CD4-positive, alpha-beta T cell treated with Interferon gamma for 1 hour (primary cell): ENCODE data around the gene FOXL2.
A peak's percentile ranks its signal among the peaks of the same experiment; 100 is the strongest.
"Not testable (repeated sequence)": the region's sequence is repeated elsewhere in the genome, so short reads cannot be mapped to it uniquely, and the experiment has no call there.

Source experiments
- DNase-seq: peaks from one replicate; pipeline ENCODE4 v3.0.0-alpha.2; 2020

FOXL2 gene

DNA sequence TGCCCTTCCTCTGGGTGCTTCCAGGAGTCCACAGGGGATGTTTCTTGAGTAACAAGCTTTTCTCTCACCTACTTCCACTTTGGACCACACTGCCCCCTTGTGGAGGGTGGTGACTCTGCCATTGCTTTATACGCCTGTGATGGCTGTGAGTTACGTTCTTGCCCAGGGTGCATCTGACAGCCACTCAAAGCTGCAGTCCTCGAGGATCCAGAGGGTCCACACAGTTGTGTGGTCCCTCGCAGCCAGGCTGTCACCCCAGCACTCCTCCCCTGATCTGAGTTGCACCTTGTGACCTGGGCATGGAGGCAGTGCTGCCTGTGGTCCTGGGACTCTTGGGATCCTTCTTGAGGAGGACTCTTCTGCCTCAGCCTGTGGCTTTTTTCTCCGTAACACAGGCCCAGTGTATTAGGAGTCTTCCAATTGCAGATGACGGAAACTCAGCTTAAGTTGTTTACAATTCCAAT lies 23.4 kb downstream of the FOXL2 start:
- DNase-seq = peak; percentile 74

DNA sequence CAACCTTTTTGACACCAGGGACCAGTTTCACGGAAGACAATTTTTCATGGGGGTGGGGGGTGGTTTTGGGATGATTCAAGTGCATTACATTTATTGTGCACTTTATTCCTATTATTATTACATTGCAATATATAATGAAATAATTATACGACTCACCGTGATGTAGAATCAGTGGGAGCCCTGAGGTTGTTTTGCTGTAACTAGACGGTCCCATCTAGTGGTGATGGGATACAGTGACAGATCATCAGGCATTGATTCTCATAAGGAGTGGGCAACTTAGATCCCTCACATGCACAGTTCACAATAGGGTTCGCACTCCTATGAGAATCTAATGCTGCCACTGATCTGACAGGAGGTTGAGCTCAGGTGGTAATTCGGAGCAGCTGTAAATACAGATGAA lies 24.5 kb downstream of the FOXL2 start:
- not testable (repeated sequence) for DNase-seq

DNA sequence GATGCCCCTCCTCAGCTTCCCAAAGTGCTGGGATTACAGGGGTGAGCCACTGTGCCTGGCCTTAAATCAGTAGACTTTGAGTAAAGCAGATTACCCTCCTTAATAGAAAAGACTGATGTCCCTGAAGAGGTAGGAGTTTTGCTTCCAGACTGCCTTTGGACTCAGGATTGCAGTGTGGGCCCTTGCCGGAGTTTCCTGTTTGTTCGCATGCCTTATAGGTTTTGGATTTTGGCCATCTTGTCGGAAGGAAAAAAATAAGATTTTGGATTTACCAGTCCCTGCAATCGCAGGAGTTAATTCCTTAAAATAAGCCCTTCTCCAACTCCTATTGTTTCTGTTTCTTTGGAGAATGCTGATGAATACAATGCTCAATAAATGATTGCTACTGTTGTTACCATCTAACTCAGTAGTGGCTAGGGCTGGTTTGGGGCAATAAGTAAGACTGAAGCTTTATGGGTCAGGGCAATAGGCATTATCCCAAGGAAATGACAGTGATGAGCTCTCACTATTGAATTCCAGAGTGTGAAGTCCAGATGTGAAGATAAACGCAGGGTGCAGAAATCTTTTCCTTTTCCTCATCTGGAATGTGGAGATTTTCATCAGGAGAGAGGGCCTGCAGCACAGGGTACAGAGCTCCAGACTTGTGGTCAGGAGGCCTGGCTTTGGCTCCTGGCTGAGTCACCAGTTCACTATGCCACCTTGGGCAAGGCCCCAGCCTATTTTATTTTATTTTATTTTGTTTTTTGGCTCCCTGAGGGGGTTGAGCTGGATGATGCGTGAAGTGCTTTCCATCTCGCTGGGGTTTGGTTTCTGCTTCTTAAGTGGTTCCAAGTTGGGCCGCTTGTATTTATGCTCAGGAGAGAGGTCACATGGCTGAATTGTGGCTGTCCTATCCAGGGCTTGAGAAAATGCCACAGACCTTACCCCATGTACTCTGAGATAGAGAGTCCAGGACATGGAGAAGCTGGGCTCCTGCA lies 25.3 kb downstream of the FOXL2 start:
- no peak for DNase-seq

DNA sequence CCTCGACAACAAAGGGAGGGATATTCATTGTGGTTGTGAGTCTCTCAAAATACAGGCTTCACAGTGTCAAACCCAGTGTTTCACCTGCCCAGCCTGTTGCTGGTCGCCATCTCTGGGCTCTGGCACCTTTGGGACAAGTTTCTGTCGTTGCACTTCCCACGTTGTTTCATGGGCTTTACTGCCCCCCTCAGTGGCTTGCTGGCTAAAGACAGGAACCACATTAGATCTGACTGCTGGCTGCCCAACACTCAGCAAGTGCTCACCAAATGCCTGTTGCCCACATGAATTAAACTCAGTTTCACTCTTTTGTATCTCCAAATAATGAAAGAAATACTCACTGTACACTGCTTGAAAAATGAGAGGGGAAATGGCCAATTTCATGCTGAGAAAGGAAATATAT lies 27.6 kb downstream of the FOXL2 start:
- no peak for DNase-seq

DNA sequence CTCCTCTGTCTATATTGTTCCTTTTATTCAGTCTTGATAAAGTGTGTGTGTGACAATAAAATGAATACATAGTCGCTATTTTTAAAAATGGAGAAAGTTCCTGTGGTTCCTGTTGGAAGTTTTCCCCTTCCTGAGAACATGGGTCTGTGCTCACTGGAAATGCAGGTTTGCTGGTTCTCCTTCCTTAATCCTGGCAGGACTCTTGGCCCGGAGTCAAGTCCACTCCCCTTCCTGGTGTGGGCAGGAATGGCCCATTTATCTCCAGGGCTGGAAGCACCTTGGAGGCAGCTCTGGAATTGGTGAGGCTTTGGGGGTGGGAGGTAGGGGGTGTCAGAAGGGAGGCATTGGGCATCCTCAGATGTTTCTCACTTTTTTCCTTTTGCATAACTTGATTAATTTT lies 30.1 kb downstream of the FOXL2 start:
- DNase-seq = no peak

DNA sequence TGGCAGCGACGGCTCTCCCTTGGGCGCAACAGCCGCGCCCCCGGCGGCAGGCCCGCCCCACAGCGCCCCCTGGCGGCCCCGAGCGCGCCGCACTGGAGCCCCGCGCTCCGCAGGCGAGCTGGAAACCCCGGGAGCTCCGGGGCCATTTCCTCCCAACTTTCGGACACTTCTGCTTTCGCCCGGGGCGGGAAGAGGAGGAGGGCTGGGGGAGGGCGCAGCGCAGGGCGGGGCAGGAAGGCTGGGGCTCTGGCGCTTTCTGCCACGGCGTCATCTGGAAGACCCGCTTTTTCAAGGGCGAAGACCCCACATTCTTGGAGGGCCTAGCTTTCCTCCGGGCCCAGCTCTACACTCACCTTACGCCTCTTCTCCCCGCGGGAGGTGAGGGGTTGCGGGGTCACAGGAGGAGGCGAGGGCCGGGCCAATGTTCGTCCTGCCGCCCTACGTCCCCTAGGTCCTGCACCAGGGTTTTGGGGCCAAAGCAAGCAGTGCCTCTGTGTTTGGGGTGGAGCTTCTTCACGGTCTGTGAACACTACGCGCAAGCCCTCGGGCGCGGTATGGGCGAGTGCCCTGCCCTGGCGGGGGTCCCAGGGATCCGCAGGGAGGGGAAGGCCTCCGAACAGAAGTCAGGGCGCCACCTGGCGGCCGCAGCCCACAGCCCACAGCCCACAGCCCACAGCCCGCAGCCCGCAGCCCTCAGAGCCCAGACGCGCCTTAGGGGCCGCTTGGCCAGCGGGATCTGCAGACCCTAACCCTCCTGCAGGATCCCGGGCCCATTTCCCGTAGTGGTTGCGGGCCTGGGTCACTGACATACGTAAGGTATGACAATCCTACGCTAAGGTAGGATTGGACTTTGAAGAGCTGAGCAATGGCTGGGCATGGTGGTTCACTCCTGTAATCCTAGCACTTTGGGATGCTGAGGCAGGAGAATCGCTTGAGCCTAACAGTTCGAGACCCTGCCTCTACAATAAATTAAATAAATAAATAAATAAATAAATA lies 31.1 kb downstream of the FOXL2 start:
- peak; percentile 80 for DNase-seq

DNA sequence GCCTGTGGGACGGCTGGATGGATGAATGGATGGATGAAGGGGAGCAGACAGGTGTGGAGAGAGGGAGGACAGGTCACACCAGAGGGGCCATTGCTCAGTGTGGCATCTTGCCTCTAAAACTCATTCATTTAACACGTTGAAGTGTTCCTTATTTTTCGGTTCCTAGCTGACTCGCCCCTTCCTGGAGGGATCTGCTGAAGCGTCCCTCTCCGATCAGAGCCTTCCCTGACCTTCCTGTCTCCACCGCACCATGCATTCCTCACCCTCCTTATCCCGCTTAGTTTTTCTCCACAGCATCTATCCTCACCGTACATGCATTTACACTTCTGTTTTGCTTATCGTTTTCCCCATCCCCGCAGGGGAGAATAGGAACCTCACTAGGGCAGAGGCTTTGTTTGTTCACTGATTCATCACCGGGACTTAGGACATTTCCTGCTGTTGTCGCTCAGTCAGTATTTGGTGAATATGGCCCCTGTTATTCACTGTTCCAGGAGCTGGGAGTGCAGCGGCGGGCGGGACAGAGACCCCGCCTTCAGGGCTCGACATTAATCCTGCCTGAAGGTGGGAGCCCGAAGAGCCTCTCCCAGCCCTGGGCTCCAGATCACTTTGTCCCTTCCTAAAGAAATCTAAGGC lies 32.0 kb downstream of the FOXL2 start:
- DNase-seq = no peak

DNA sequence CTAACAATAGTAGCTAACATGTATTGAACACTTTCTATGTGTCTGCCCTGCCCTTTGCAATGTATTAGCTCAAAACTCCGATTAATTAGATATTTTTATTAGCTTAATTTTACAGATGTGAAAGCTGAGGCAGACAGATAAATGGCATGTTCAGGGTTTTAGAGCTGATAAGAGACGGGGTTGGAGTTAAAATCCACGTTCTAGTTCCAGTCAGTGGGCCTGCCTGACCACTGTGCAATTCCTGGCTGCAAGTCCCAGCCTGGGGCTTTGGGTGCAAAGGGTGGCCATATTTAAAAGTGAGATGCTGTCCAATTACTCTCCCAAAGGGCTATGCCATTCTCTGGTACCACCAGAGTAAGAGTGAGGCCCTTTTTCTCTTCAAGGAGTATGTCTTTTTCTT lies 33.2 kb downstream of the FOXL2 start:
- DNase-seq = no peak

DNA sequence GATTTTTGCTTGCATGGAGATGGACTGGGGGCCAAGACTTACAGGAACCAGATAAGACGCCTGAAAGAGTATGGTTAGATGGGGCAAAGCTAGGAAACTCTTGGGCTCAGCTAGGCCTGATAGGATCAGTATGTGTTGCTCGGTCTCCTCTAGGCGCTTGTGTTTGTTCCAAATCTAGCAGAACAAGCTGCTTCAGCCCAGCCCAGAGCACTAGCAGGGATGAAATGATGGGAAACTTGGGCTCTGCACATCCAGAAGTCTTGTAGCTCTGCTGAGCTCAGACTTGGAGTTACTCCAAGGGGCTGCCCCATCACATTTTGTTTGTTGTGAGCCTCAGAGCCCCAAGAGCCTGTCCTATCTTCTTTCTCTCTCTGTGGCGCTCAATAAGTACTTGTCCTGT lies 34.7 kb downstream of the FOXL2 start:
- no peak for DNase-seq

DNA sequence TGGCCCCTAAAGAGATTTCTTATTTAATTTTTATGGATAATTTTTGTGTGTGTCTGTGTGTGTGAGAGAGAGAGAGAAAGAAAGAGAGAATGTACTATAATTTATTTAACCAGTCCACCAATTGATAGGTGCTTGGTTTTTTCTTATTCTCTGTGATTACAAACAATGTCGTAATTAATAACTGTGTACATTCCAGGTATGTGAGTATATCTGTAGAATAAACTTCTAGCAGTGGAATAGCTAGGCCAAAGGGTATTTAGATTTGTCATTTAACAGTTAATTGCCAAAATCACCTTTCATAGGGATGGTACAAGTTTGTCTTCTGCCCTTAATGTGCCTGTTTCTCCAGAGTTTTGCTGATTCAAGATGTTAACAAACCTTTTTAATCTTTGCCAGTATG lies 35.3 kb downstream of the FOXL2 start:
- no peak for DNase-seq

DNA sequence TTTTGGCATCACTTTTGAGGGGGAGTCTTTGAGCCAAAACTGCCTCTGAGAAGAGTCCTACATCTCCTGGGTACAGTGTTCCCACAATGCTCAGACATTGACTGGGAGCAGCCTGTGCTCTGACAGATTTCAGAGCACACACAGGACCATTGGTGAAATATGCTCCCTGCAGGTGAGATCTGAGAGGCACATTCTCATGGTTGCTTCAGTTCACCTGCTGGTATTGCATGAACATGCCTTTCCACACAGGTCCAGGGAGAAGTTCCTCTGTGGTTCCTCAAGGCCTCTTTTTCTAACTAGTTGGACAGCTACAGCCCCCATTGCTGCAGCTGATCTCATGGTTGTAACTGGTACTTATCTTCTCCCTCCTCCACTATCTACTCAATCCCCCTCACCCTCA lies 37.0 kb downstream of the FOXL2 start:
- no peak for DNase-seq

DNA sequence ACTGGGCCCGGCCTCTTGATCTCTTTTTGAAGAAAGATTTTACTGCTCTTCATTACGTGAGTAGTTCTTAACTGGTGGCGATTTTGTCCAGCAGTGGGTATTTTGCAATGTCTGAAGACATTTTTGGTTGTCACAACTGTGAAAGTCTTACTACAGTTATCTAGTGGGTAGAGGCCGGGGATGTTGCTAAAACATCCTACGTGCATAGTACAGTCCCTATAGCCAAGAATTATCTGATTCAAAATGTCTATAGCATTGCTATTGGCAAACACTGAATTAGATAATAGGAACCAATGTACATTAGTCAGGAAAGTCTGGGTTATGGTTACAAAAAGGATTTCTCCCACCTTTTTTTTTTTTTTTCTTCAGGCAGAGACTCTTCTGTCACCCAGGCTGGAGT lies 38.1 kb downstream of the FOXL2 start:
- DNase-seq = no peak

DNA sequence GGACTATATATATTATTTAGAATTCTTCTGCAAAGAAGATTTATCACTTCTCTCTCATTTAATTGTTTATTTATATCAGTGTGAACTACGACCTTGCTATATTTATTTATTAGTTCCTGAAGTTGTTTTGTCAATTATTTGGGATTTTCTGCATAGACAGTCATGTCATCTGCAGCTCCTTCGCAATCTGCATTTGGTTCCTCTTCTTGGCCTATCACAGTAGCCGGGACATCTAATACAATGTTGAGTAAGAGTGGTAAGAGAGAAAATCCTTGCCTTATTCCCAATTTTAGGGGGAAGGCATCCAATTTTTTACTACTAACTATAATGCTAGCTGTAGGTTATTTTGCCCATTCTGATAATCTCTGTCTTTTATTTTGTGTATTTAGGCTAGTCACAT lies 39.4 kb downstream of the FOXL2 start:
- DNase-seq = no peak

DNA sequence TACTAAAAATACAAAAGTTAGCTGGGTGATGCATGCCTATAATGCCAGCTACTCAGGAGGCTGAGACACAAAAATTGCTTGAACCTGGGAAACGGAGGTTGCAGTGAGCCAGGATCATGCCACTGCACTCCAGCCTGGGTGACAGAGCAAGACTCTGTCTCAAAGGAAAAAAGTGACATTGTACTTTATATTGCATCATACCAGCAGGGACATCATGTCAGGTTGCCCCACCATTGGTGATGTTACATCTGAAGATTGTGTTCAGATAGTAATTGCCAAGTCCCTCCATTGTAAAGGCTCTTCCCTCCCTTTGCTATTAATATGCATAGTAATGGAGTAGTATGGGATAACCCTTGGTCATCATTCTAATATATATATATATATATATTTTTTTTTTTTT lies 44.8 kb downstream of the FOXL2 start:
- no peak for DNase-seq

DNA sequence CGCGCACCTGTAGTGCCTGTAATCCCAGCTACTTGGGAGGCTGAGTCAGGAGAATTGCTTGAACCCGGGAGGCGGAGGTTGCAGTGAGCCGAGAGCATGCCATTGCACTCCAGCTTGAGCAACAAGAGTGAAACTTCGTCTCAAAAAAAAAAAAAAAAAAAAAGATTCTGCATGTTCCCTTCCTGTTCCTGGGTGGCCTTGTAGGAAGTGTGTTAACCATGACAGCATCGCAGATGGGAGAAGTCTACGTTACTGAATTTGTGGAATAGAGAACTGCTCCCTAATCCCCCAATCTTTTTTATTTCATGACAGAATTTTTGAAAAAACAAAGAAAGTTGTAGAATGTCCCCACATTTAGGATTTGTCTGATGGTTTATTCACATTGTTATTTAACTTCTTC lies 45.4 kb downstream of the FOXL2 start:
- no peak for DNase-seq

DNA sequence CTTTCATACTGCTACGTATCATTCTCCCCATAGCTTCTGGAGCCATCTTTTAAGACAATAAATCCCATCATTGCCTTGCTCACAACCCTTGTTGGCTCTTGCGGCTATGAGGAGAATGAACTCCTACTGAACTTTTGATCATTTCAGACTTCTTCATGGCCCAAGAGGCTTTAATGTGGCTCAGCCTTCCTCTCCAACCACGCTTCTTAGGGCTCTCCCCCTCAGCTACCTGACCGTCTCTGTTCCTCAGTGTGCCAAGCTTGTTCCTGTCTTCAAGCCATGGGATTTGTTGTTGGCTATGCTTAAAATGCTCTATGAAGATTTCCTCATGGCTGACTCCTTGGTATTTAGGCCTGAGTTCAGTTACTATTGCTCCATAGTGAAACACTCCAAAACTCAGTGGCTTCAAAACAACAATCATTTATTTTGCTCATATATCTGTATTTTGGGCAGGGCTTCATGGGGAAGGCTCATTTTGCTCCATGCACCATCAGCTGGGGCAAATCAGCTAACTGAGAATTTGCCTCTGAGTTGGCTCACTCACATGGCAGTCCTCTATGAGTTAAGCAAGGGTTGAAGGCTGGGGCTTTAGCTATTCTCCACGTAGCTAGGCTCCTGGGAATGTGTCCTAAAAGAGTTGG lies 47.5 kb downstream of the FOXL2 start:
- no peak for DNase-seq

DNA sequence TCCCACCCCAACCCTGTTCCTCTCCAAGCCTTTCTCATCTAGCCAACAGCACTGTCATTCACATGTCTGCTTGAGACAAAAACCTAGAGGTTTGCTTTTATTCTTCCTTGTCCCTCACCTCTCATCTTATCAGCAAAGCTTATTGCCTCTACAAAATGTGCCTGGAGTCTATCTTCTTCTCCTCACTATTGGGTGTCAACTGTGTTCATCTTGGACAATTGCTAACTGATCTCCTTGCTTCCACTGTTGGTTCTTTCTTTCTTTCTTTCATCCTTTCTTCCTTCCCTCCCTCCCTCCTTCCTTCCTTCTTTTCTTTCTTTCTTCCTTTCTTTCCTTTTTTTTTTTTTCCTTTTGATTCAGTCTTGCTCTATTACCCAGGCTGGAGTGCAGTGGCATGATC lies 48.2 kb downstream of the FOXL2 start:
- DNase-seq = no peak

DNA sequence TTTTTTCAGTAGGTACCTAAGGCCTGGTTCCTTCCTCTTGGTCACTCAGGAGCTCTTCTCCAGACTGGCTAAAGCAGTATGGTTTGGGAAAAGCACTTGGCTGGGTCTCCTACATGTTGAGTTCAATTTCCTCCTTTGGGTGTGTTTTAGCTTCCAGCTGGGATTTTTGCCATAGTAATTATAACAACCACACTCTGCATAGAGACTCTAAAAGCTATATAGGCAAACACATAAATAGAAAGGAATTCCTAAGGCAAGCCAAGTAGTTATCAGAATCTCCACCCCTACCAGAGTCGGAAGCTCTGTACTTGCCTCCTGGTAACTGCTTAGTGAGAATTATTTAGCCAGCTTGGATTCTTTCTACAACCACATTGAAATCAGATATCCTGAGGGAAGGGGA lies 48.6 kb downstream of the FOXL2 start:
- DNase-seq = no peak
